ENCODE results near the gene SUOX. TPM values are rescaled to one million over a fixed set of nuclear protein-coding genes. Genes with fewer than 3 reads are reported as not detected.
"Not testable (repeated sequence)": the region's sequence is repeated elsewhere in the genome, so short reads cannot be mapped to it uniquely, and the experiment has no call there.

The SUOX gene
- total RNA-seq, 1 experiment from 2014 or later: 20.7 TPM

GRCh38 chr12:56042430-56042813 is 45.3 kb downstream of the SUOX start:
- peak overlapping the region; percentile 100 for H3K27ac ChIP-seq (ENCODE audit: low read length)
- DNase-seq (ENCODE audit: low read depth, low spot score); CTCF ChIA-PET; H3K9me3 ChIP-seq (ENCODE audit: control insufficient read depth, insufficient read depth, low read depth, low read length); POLR2A ChIA-PET; in situ Hi-C loops (cut with HindIII; ENCODE audit: low pct_unique_long_range_greater_than_20kb, low sequenced_read_pairs); ATAC-seq; H3K27me3 ChIP-seq (ENCODE audit: control insufficient read depth, insufficient read depth, low read length); H3K4me1 ChIP-seq (ENCODE audit: control insufficient read depth, insufficient read depth, low read length): not testable (repeated sequence)
- intact Hi-C loops (cut with micrococcal nuclease; ENCODE audit: unreplicated experiment): loop anchor here (5.0 to 10.0 kb wide), 2 partner anchors 45 to 72 kb away; partner anchors contain the start of genes RPL41, SUOX and ZC3H10
- BruUV-seq (replicated peaks): TSS peak; percentile 97
- peaks cover 23% of the 10 kb centered on the region for H3K36me3 ChIP-seq (ENCODE audit: control insufficient read depth, insufficient read depth, low read length)
- peak overlapping the region; percentile 92 to 96 for H3K4me3 ChIP-seq (ENCODE audit: low read depth in 2 of 2, low read length in 2 of 2)

DNA sequence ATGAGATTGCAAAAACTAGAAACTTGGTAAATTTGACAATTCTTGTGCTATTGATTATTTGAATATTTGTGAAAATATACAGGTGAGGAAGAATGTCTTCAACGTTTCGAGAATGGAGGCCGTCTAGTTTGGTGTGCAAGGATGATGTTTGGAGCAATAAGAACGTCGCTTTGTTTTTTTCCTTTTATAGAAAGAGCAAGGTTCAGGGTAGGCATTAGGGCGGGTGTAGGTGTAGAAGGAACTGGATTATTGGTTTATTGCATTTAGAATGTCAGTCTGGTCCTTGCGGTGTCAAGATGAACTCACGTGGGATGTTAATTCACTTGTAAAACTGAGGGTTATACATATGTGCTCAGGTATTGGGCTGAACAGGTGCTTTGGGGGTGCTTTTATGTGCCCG is 45.8 kb downstream of the SUOX start:
- peak overlapping the region; percentile 100 for H3K27ac ChIP-seq (ENCODE audit: low read length)
- no peak for TF ChIP-seq POLR2AphosphoS5 (IDR thresholded peaks at IDR 0.05; ENCODE audit: low read depth, low read length)
- ChIA-PET CTCF (no interaction called here), POLR2A (no interaction called here)
- H3K27me3 ChIP-seq (ENCODE audit: control insufficient read depth, insufficient read depth, low read length): no peaks in the 10 kb centered on the region
- BruUV-seq (replicated peaks): no TSS peak
- H3K4me1 ChIP-seq (ENCODE audit: control insufficient read depth, insufficient read depth, low read length): 0 out of 2 replicates have a peak, but pooled peaks cover 6% of the 10 kb centered on the region
- peak overlapping the region; percentile 92 to 96 for H3K4me3 ChIP-seq (ENCODE audit: low read depth in 2 of 2, low read length in 2 of 2)
- H3K36me3 ChIP-seq (ENCODE audit: control insufficient read depth, insufficient read depth, low read length): peaks cover 23% of the 10 kb centered on the region
- in situ Hi-C loops (cut with HindIII; ENCODE audit: low pct_unique_long_range_greater_than_20kb, low sequenced_read_pairs) (no loop called here), intact Hi-C loops (cut with micrococcal nuclease; ENCODE audit: unreplicated experiment) (loop anchor here (5.0 to 10.0 kb wide), 2 partner anchors 46 to 72 kb away; partner anchors contain the start of genes RPL41, SUOX and ZC3H10)
- DNase-seq (ENCODE audit: low read depth, low spot score) (no peak), ATAC-seq (no peak)
- H3K9me3 ChIP-seq (ENCODE audit: control insufficient read depth, insufficient read depth, low read depth, low read length): no peaks in the 10 kb centered on the region

- Histone ChIP-seq H3K9me3 (ENCODE audit: control insufficient read depth, insufficient read depth, low read depth, low read length) (no peaks in the 10 kb centered on the region), H3K4me1 (ENCODE audit: control insufficient read depth, insufficient read depth, low read length) (0 out of 2 replicates have a peak, but pooled peaks cover 3% of the 10 kb centered on the region), H3K27ac (ENCODE audit: low read length) (peak overlapping the region; percentile 20; the same call in 1 of the 2 replicates), H3K4me3 (ENCODE audit: low read depth in 2 of 2, low read length in 2 of 2) (no peak overlapping the region), H3K27me3 (ENCODE audit: control insufficient read depth, insufficient read depth, low read length) (no peaks in the 10 kb centered on the region), H3K36me3 (ENCODE audit: control insufficient read depth, insufficient read depth, low read length) (peaks cover 23% of the 10 kb centered on the region)
- intact Hi-C loops (cut with micrococcal nuclease; ENCODE audit: unreplicated experiment): loop anchor here (10.0 kb wide), 1 partner anchor 69 kb away; the partner anchor contains the start of genes RPL41 and ZC3H10
- no peak for ATAC-seq
- in situ Hi-C loops (cut with HindIII; ENCODE audit: low pct_unique_long_range_greater_than_20kb, low sequenced_read_pairs): no loop called here
- CTCF ChIA-PET: no interaction called here
- no peak for DNase-seq (ENCODE audit: low read depth, low spot score)
- POLR2A ChIA-PET: interaction anchor here (0.6 kb wide), 1 partner anchor 53 kb away, joined by 4 read pairs; no protein-coding TSS in a partner anchor
- TF ChIP-seq REST (IDR thresholded peaks at IDR 0.05; ENCODE audit: insufficient read depth in 1 of 2, low read depth in 2 of 2, low read length in 1 of 2) (no peak), POLR2AphosphoS5 (IDR thresholded peaks at IDR 0.05; ENCODE audit: low read depth, low read length) (no peak), TCF7L2 (IDR thresholded peaks at IDR 0.05; ENCODE audit: low read depth, low read length) (no peak), SIN3A (IDR thresholded peaks at IDR 0.05; ENCODE audit: borderline replicate concordance, insufficient read depth, low read depth, low read length) (no peak)
- TF ChIP-seq, protein P1, sequence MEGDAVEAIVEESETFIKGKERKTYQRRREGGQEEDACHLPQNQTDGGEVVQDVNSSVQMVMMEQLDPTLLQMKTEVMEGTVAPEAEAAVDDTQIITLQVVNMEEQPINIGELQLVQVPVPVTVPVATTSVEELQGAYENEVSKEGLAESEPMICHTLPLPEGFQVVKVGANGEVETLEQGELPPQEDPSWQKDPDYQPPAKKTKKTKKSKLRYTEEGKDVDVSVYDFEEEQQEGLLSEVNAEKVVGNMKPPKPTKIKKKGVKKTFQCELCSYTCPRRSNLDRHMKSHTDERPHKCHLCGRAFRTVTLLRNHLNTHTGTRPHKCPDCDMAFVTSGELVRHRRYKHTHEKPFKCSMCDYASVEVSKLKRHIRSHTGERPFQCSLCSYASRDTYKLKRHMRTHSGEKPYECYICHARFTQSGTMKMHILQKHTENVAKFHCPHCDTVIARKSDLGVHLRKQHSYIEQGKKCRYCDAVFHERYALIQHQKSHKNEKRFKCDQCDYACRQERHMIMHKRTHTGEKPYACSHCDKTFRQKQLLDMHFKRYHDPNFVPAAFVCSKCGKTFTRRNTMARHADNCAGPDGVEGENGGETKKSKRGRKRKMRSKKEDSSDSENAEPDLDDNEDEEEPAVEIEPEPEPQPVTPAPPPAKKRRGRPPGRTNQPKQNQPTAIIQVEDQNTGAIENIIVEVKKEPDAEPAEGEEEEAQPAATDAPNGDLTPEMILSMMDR (IDR thresholded peaks at IDR 0.05): no peak
- no TSS peak for BruUV-seq (replicated peaks)
These were observed 49.1 kb downstream of the SUOX start for GRCh38 chr12:56046027-56046780.

Measured in Panc1 (cell line).